Activated naive CD4-positive, alpha-beta T cell treated with Interleukin-2 at 50 U/mL for 16 hours (primary cell): ENCODE data around the gene DNAJC5G.
"Not testable (repeated sequence)": the region's sequence is repeated elsewhere in the genome, so short reads cannot be mapped to it uniquely, and the experiment has no call there.

Experiments
- DNase-seq: peaks from one replicate; pipeline ENCODE4 v3.0.0-alpha.2; 2020

The DNAJC5G gene

DNA sequence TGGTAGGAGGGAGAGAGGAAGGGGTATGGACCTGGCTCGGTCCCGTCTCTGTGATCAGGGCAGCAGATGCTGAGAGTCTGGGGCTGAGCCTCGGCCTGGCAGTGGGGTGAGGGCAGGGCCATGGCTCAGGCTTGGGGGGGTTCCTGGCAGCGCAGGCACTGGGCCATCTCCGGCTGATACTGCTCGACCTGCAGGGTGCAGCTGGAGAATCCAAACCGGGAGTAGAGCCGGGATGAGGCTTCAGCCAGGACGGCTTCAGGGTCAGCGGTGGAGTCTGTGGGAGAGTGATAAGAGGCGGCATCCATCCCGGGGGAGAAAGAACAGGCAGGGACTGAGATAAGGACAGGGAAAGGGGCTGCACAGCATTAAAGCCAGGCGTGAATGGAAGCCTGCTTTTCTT, 20.0 kb upstream of the DNAJC5G start:
- no peak for DNase-seq

DNA sequence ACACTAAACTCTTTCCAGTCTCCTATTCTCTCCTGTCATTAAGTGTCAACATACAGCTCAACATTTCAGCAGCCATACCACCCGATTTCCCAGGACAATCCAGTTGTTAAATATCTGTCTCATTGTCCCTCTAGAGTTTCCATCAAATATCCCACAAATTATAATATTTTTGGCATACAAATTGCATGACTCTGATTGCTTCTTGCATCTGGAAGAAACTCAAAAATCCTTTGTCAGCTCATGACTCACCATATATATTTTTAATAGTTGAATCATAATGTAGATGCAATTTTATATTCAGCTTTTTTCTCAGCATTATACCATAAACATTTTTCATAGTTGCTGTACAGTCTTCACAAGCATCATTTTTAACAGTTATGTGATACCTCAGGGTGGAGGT, 19.6 kb upstream of the DNAJC5G start:
- DNase-seq, result no peak

DNA sequence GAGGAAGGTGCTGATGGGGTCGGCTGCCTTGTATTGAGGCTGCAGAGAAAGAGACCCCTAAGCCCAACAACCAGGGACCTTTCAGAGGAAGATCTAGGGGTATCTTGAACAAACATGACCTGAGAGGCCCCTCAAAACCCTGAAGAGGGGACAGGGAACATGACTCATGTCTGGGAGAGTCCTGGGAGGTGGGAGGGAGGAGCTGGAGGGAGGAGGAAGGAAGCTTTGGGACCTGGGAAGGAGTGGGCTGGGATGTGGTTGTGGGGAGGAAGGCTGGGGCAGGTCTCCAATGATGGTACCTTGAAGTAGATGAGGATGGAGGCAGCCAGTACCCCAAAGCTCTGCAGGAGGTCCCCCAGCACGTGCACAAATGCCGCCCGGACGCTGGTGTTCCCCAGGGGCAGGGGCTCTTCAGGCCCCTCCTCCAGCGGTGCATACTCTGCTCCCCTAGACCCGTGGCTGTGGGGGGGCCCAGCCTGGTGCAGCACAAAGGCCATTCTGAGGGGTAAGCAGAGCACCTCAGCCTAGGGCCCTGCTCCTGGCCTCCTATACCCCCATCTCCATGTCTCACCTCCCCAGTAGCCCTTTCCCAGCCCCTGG, 18.3 kb upstream of the DNAJC5G start:
- DNase-seq, result no peak

DNA sequence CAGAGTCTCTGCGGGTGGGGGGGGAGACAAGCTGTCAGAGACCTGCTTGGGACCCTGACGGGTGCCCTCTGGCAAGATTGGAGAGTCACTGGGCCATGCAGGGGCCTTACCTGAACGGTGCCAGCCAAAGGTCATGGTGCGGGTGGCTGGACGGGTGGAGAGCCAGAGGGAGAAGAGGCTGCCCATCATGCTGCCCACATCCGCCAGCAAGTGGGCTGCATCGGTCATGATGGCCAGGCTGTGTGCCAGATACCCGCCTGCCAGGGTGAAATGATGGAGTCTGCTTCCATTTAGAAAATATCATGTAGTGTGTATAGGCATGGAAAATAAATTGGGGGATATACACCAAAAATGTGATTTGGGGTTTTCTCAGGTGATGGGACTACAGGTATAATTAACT, 17.2 kb upstream of the DNAJC5G start:
- DNase-seq, result no peak

DNA sequence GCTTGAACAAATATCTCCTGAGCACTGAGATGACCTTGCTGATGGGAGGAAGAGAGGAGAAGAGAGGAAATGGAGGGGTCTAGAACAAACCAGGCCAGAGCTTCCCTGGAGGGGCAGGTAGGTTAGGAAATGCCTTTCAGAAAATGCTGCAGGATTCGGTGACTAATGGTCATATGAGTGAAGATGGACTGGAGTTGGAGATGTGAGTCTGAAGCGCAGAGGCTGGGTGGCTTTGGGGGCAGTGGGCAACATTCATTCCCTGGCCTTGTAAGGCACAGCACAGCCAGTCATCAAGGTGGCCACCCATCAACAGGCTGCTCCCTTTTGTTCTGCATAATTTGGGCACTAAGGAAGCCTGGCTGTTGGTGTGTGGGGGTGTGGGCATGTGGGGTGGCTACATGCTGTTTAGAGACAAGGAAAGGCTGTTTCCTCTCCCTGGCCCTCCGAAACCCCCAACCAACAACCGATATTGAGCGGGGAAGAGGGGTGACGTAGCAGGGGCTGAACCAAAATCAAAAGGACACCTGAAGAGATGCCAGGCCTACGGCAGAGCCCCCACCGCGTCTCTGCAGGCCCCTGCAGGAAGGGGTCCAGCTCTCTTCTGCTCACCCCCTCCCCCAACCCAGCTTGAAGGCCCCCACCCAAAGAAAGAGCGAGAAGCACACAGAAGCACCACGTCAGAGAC, 13.8 kb upstream of the DNAJC5G start:
- no peak for DNase-seq

DNA sequence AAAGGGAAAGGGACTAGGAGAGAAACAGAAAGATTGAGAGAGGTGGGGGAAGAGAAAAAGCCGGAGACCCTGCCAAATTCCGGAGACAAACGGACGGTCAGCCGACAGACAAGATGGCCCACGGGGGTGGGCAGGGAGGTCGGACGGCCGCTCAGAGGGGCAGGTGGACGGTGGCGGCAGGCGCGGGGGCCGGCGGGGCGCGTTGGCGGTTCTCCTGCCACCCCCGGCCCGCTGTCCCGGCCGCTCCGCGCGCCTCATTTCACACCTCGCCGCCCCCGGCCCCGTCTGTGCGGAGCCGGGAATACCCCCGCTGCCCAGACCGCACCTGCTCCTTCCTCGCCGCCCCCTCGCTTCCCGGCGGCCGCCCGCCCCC, 13.3 kb upstream of the DNAJC5G start:
- DNase-seq, result no peak

DNA sequence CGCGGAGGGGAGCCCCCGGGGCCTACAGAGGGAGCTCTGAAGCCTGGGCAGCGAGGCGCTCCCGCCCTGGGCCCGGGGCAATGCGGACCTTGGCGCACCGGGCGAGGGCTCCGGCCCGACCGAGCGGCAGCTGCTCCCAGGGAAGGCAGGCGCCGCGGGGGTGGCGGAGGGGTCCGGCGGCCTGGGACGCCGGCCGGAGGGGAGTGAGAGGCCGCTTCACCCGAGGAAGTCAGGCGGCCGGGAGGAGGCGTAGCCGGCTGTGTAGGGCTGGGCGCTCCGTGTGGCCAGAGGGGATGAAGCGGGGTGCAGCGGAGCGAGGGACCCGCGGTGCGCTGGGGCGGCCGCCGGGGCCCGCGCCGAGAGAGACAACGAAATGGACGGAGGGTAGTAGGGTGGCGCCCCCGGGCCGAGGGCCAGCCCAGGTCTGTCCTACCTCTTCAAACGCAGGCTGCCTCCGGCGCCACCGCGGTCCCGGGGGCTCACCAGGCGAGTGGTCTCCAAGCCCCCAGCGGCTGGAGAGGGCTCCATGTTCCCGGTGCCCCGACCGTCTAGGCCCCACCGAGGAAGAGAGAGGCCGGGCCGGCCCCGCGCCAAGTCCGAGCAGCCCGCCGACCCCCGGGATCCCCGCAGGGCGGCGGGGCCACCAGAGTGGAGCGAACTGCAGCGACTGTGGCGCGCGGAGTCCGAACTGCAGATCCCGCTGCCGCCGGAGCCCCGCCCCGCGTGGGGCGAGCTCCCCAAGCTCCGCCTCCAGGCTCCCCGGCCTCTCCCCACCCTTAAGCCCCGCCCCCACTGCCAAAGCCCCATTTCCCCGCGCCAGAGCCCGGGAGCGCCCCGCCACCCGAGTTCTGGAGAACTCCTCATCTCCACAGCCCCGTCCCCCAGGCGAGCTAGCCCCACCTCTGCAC, 12.6 kb upstream of the DNAJC5G start, which contains the start of gene SLC30A3:
SLC30A3 (minus strand) TSS at position 669 of the 908 bp plus-strand sequence; CDS start at position 528, 141 bp downstream.
- peak; percentile 72 for DNase-seq

DNA sequence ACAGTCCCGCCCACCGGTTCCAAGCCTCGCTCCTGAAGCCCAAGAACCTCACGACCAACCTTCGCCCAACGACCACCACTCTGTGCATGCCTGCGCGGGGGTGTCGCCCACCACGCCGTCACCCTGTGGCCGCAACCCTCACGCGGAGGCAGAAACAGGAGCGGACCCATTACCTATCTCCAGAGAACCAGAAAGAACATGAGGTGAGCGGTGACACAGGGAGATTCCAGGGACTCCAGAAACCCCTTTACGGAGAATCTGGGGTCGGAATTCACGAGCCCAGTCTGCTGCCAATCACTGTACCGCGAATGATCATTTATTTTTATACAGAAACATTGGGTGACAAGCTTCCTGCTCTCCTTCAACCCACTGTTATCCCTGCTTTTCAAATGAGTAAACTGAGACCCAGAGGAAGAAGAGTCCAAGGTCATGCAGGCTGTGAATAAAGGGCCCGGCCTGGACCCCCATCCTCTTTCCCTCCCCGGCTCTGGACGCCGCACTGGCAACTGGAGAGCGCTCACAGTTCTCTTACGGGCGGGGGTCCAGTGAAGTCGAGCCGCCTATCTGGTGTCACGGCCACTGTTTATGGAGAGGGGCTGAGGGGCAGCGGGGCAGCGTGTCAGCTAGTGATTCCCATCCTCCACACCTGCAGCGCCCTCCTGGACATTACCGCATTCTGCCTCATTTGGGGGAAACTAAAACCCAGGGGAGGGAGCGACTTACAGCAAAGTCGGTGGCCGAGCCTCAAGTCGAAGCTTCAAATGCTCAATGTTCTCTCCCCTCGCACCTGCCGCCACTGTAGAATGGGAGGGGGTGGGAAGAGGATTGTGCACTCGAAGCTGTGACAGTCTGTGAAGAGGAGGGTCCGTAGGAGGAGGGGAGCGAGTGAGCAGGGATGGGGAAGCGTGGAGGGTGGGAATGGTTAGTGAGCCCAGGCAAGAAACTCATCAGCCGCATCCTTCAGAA, 11.7 kb upstream of the DNAJC5G start:
- peak; percentile 12 for DNase-seq

DNA sequence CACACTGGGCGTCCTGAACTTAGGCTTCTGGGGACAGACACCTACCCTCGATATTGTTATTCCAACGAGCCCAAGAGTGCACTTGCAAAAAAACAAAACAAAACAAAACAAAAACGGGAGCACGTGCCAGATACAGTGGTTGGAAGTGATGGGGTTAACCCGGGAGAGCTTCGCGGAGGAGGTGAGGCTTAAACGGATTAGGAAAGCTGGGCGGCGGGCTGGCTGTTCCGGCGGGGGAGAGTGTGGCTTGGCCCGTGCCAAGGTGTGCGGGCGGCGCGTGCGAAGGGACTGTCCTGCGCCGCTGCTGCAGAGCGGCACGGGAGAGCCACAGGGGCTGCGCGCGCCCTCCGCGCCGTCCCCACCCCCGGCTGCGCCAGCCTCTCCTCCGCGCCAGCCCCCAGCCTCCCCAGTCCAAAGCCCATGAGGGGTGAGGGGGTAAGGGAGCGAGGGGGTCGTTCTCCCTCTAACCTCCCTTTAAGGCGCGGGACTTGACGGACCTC, 10.9 kb upstream of the DNAJC5G start:
- DNase-seq, result peak; percentile 22

DNA sequence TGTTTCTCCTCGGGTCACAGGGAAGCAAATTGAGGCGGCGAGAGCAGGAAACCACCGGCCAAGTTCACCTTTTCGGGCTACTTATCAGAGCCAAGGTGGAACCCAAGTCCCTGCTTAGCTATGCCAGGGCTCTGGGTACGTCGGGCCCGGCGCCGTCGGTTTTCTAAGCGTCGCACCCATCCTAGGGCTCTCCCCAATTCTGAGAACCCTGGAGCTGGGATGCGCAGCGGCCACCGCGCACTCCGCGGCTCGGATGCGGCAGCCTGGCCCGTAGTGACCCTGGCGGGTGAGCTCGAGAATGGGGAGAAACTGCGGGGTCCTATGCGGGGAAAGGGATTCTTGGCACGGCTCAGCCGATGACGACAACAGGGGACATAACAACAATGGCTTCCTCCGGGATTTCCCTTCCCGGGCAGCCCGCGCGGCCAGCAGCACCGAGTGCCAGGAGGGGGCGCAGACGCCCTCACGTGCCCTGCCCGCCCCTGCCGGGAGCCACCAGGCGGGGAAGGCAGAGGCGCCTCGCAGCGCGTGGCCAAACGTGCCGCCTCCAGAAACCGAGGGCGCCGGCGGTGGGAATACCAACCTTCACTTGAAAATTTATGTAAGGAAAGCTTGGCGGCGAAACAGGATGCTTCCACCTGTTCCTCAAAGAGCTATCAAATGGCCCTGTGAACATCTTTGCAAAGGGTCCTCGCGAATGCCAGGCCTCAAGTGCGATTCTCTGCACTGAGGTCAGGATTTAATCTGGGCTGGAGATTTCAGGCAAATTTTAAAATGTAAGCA, 10.3 kb upstream of the DNAJC5G start:
- peak; percentile 66 for DNase-seq

DNA sequence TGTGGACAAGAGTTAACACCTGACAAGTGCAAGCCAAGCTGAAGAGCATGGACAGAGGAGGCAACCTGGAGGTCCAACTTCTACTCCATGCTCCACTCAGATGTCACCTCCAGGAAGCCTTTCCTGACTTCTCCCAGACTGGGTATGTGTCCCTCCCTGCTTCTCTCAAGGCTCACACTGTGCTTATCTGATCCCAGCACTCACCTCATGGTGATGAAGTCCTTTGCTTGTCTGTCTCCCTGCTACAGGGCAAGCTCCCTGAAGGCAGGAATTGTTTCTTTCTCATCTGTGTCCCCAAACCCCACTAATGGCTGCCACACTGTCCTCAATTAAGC, 9.7 kb upstream of the DNAJC5G start:
- no peak for DNase-seq

DNA sequence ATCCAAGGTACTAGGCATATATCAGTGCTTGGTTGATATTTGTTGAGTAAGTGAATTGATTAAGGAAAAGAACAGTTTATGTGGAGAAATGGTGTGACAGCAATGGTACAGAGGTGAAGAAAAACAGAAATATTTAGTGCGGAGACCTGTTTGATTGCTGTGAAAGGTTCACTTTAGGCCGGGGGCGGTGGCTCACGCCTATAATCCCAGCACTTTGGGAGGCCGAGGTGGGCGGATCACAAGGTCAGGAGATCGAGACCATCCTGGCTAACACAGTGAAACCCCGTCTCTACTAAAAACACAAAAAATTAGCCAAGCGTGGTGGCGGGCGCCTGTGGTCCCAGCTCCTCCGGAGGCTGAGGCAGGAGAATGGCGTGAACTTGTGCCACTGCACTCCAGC, 6.9 kb upstream of the DNAJC5G start:
- DNase-seq, result not testable (repeated sequence)

DNA sequence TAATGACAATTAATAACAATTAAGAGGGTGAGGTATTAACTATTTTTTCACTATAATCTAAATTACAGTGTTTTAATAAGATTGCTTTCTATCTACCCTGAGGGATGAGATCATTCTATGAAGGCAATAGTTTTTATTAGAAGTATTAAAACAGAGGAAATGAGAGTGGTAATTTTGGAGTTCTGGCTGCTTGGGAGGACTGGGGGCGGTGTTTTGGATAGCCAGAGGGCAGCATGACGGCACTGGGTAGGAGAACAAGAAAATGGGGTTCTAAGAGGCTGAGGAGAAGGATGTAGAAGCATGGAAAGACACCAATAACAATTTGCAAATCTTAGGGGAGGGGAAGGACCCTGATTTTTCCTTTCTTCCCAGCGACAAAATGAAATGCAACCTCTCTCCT, 5.1 kb upstream of the DNAJC5G start:
- DNase-seq, result no peak

DNA sequence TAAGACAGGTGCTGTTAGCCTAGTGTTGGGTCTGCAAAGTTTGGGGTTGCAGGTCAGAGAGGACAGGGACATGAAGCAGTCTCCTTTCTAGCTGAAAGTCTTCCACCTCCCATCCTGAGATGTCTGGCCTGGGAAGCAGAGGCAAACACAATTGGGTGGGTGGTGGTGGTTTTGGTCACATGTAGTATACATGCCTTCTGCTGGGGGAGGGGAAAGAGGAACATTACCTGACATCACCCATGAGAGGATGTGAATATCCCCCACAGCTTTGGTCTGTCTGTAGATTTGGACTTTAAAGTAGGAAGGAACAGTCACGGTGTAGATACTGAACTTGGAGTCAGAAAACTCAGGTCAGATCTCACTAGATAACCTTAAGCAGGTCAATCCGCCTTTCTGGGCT, 4.6 kb upstream of the DNAJC5G start:
- no peak for DNase-seq

DNA sequence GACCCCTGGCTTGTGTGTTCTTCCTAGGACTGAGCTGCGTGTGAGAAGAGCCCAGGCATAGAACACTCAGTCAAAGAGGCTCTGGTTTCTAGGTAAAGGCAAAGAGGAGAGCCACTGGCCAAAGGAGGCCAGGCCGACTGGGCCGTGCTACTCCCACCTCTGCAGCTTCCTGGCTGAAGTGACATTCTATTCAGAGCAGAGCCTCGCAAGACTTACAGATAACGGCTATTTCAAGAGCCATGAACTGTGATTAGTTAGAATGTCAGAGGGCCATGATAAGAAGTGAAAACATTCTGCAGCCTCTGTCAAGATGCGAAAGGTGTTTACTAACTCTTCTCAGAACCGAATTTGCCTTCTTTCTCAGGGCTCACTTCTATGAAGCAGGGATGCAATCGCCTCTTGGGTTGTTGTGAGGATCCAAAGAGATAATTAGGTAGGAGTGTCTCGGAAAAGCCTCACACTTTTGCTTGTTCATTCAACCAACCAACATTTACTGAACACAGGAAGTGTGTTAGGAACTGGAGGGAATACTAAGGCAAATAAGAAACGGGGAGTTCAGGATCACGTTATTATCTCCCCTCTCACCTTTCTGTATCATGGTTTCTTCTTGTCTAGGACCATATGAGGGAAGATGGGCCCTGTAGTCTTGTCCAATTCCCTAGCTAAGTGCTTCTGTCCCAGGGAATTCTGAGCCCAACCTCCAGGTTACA, 3.4 kb upstream of the DNAJC5G start:
- no peak for DNase-seq

DNA sequence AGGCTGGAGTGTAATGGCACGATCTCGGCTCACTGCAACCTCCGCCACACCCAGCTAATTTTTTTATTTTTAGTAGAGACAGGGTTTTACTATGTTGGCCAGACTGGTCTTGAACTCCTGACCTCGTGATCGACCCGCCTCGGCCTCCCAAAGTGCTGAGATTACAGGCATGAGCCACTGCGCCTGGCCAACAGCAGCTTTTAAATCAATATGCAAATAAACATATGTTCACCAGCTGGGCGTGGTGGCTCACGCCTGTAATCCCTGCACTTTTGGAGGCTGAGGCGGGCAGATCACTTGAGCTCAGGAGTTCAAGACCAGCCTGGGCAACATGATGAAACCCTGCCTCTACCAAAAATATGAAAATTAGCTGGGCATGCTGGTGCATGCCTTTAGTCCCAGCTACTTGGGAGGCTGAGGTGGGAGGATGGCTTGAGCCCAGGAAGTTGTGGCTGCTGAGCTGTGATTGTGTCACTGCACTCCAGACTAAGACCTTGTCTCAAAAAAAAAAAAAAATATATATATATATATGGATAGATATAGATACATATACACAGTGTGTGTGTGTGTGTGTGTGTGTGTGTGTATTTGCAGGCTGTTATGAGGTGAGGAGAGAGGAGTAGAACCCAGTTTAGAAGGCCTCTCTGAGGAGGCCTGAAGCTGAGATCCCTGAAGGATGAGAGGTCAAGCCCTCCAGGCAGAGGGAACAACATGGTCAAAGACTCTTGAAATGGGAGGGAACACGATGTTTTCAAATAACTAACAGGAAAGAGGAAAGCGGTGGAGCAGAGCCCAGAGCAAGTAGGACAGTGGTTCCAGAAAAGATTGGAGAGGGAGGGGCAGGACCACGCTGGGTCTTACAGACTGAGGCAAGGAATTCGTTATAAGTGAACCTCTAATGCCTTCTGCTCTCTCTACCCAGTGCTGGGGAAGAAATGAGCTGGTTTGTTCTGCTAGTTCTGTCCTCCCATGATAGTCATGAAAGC, 2.4 kb upstream of the DNAJC5G start:
- not testable (repeated sequence) for DNase-seq

DNA sequence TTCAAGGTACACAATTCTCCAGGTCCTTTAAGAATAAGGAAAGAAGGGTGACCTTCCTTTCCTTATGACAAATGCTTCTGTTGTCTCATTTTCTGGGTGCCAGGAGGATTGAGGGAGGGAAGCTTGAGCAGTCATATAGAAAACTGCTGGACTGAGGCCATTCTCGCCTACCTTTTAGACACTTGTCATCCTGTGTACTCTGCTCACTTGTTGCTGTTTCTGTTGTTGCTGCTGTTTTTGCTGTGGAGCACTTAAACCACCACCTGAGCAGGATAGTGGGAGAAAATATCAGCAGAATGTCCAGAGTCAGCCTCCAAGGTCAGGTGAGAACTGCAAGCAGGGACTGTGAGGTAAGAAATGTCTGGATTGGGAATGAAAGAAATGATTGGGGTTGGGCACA, 2.8 kb downstream of the DNAJC5G start:
- no peak for DNase-seq

DNA sequence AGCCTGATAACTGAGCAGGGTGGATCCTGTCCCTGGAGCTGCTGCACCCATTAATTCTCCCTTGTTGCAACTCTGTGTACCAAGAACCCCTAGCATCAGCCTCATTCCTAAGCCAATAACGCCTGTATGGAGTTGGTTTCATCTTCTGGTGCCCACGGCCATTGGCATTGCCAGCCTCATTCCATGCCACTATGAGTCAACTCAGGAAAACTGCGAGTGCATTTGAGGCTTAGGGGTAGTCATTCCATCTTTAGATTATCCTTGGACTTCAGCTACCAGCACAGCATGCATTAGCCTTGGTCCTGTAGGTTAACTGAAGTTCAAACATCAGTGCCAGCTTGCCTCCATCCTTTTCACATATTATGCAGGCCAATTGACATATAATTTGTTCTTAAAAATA, 5.6 kb downstream of the DNAJC5G start:
- no peak for DNase-seq

DNA sequence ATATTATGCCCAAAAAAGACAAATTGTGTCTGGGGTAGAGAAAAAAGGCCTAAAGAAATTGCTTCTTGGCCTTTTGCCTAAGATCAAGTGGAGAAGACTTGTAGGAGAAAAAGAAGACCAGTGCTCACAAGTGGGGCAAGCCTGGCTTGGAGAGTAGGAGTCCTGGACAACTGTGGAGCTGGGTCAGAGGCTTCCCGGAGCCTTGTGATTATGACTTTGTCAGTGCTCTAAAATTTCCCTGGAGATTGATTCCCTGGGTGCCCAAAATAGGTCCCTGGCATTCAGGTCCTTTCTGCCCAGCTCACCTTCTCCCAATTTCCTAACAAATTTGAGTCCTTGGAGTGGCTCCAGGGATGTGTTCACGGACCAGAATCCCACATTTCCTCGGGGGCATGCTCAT, 6.2 kb downstream of the DNAJC5G start:
- DNase-seq, result no peak
